ENCODE measurements around the gene RASGEF1C. TPM values are rescaled to one million over a fixed set of nuclear protein-coding genes. Genes with fewer than 3 reads are reported as not detected.

RASGEF1C gene
- total and polyA plus RNA-seq, 2 of the 13 experiments (the other 11 are each of a cell fraction or from before 2014, with no cell fraction given): not detected

DNA sequence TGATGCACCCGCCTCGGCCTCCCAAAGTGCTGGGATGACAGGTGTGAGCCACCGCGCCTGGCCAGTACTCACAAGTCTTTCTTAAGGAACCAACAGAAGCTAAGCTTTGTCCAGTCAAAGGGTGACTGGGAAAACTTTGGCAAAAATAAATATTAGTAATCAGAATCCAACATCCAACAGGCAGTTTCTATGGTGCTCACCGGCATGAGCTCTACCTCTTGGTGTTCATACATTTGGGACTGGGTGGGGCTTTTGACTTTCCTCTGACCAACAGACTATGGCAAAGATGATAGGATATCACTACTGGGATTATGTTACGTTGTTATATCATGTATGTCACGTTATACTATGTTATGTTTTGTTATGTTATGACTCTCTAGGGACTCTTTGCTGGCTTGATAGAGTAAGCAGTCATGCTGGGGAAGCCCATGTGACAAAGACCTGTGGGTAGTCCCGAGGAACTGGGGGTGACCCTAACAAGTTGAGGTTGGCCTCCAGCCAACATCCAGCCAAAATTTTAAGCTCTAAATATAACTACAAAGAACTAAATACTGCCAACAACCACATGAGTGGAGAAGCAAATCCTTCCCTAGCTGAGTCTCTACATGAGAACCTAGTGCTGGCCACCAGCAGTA, 6.0 kb downstream of the RASGEF1C start (continued):
- TF ChIP-seq, protein P1, sequence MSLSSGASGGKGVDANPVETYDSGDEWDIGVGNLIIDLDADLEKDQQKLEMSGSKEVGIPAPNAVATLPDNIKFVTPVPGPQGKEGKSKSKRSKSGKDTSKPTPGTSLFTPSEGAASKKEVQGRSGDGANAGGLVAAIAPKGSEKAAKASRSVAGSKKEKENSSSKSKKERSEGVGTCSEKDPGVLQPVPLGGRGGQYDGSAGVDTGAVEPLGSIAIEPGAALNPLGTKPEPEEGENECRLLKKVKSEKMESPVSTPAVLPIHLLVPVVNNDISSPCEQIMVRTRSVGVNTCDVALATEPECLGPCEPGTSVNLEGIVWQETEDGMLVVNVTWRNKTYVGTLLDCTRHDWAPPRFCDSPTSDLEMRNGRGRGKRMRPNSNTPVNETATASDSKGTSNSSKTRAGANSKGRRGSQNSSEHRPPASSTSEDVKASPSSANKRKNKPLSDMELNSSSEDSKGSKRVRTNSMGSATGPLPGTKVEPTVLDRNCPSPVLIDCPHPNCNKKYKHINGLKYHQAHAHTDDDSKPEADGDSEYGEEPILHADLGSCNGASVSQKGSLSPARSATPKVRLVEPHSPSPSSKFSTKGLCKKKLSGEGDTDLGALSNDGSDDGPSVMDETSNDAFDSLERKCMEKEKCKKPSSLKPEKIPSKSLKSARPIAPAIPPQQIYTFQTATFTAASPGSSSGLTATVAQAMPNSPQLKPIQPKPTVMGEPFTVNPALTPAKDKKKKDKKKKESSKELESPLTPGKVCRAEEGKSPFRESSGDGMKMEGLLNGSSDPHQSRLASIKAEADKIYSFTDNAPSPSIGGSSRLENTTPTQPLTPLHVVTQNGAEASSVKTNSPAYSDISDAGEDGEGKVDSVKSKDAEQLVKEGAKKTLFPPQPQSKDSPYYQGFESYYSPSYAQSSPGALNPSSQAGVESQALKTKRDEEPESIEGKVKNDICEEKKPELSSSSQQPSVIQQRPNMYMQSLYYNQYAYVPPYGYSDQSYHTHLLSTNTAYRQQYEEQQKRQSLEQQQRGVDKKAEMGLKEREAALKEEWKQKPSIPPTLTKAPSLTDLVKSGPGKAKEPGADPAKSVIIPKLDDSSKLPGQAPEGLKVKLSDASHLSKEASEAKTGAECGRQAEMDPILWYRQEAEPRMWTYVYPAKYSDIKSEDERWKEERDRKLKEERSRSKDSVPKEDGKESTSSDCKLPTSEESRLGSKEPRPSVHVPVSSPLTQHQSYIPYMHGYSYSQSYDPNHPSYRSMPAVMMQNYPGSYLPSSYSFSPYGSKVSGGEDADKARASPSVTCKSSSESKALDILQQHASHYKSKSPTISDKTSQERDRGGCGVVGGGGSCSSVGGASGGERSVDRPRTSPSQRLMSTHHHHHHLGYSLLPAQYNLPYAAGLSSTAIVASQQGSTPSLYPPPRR (CRISPR knock-in tag; IDR thresholded peaks at IDR 0.05; ENCODE audit: borderline replicate concordance): no peak
- TF ChIP-seq CHD4 (IDR thresholded peaks at IDR 0.05; ENCODE audit: borderline replicate concordance, low read length): no peak

DNA sequence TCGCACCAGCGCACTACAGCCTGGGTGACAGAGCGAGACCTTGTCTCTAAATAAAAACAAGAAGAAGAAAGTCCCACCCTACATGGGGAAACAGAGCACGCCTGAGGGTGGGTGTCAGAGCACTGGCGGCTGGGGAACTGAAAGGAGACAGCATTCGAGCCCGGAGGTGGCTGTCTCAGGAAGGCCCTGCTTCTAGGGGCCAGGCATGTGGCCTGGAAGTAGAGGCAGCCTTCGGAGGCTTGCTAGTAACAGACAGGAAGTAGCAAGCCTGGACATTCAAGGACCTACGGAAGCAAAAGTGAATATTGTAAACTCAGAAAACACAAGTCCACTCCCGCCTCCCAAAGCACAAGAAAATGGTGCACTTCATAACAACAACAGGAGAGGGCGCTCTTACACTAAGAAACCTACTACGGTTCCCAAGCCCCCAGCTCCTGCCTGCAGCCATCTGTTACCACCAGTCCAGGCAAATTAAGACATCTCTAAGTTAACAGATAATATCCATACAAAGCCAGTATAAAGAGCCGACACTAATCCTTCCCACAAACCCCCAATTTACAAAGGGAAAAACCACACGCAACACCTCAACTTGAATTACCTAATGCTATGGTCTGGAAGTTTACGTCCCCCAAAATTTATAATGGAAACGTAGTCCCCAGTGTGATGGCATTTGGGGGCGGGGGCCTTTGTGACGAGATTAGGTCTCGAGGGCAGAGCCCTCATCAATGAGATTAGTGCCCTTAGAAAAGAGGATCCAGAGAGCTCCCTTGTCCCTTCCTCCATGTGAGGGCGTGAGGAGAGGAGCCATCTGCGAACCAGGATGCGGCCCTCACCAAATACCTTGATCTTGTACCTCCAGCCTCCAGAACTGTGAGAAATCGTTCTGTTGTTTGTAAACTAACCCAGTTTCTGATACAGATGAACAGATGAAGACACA, 7.7 kb downstream of the RASGEF1C start:
- DNase-seq (ENCODE audit: low spot score) (peak; percentile 15), ATAC-seq (peak; percentile 50; the same call in 2 of the 3 replicates), FAIRE-seq (no peak)
- no peak overlapping the region for H2AFZ ChIP-seq (ENCODE audit: low read length)
- WGBS (ENCODE audit: low lambda C conversion rate): 49% methylated on average over 23 of the region's 23 CpGs
- H3K36me3 ChIP-seq (replicated peaks in 1 of 2; ENCODE audit: control insufficient read depth in 1 of 2, insufficient read depth in 2 of 2, low read length in 2 of 2): no peaks in the 10 kb centered on the region
- no peak overlapping the region for H3K9ac ChIP-seq (ENCODE audit: insufficient read depth, low read depth, low read length)
- ChIA-PET CTCF (ENCODE audit: low intra/inter-chr PET ratio, low total read pairs) (interaction anchor here (1.2 kb wide), 1 partner anchor 270 kb away, joined by 4 read pairs; no protein-coding TSS in a partner anchor), POLR2A (no interaction called here)
- H3K27me3 ChIP-seq (ENCODE audit: control insufficient read depth in 1 of 2, insufficient read depth in 2 of 2, low read length in 2 of 2): peaks cover 0 to 22% of the 10 kb centered on the region in 2 experiments; a peak in 3 of 5 replicates
- no peak overlapping the region for H3K27ac ChIP-seq (ENCODE audit: extremely low read length, insufficient read depth, low read length)
- intact Hi-C loops (cut with micrococcal nuclease; ENCODE audit: unreplicated experiment): loop anchor here (5.0 to 10.0 kb wide), 3 partner anchors 77 to 126 kb away; partner anchors contain the start of gene MAPK9
- in situ Hi-C loops (cut with HindIII; ENCODE audit: extremely low pct_ligation_motif_present, low pct_unique_long_range_greater_than_20kb): loop anchor here (10.0 to 25.0 kb wide), 2 partner anchors 123 to 261 kb away; no protein-coding TSS in a partner anchor
- H4K20me1 ChIP-seq (ENCODE audit: insufficient read depth, low read length): no peaks in the 10 kb centered on the region
- no peaks in the 10 kb centered on the region for H3K79me2 ChIP-seq (ENCODE audit: insufficient read depth, low read length)
- H3K4me2 ChIP-seq (ENCODE audit: low read depth, low read length): 0 out of 2 replicates have a peak overlapping the region, but pooled peaks have one; percentile 15
- H3K4me3 ChIP-seq (replicated peaks in 1 of 3; ENCODE audit: insufficient read depth in 1 of 3, low read depth in 2 of 3, low read length in 3 of 3): no peak overlapping the region
- BruUV-seq (replicated peaks): no TSS peak
- no peaks in the 10 kb centered on the region for H3K4me1 ChIP-seq (ENCODE audit: insufficient read depth, low read length)
- no peaks in the 10 kb centered on the region for H3K9me3 ChIP-seq (ENCODE audit: low read length)
- TF ChIP-seq, protein P2, sequence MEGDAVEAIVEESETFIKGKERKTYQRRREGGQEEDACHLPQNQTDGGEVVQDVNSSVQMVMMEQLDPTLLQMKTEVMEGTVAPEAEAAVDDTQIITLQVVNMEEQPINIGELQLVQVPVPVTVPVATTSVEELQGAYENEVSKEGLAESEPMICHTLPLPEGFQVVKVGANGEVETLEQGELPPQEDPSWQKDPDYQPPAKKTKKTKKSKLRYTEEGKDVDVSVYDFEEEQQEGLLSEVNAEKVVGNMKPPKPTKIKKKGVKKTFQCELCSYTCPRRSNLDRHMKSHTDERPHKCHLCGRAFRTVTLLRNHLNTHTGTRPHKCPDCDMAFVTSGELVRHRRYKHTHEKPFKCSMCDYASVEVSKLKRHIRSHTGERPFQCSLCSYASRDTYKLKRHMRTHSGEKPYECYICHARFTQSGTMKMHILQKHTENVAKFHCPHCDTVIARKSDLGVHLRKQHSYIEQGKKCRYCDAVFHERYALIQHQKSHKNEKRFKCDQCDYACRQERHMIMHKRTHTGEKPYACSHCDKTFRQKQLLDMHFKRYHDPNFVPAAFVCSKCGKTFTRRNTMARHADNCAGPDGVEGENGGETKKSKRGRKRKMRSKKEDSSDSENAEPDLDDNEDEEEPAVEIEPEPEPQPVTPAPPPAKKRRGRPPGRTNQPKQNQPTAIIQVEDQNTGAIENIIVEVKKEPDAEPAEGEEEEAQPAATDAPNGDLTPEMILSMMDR (CRISPR knock-in tag; IDR thresholded peaks at IDR 0.05): peak; percentile 77
- TF ChIP-seq ZNF572 (CRISPR knock-in tag; IDR thresholded peaks at IDR 0.05): 0 out of 2 replicates have a peak, but pooled peaks have one; percentile 31
- 0 out of 2 replicates have a peak, but pooled peaks have one; percentile 15 for TF ChIP-seq ZNF770 (CRISPR knock-in tag; IDR thresholded peaks at IDR 0.05)
- TF ChIP-seq LCORL (IDR thresholded peaks at IDR 0.05): no peak
- TF ChIP-seq LCORL (CRISPR knock-in tag; IDR thresholded peaks at IDR 0.05): 0 out of 2 replicates have a peak, but pooled peaks have one; percentile 17
- TF ChIP-seq MAF1 (CRISPR knock-in tag; IDR thresholded peaks at IDR 0.05; ENCODE audit: borderline replicate concordance): no peak
- no peak for TF ChIP-seq SCMH1 (CRISPR knock-in tag; IDR thresholded peaks at IDR 0.05; ENCODE audit: borderline replicate concordance)
- TF ChIP-seq STAG1 (CRISPR knock-in tag; IDR thresholded peaks at IDR 0.05): peak; percentile 72
- TF ChIP-seq ZNF670 (CRISPR knock-in tag; IDR thresholded peaks at IDR 0.05; ENCODE audit: borderline replicate concordance): no peak
